GM12875 (cell line): ENCODE results near the gene GNA14.

Experiments used
- H3K4me3 ChIP-seq: one replicate; pipeline ENCODE4 v1.5.1; 2011; ENCODE audit warnings: low read depth, low read length, control low read depth
- CTCF ChIP-seq: IDR thresholded peaks from 2 replicates; pipeline ENCODE4 v1.5.1; 2011; ENCODE audit warnings: low read depth, mild to moderate bottlenecking, control low read depth, inconsistent platforms, low read length, moderate library complexity, borderline replicate concordance; ENCODE audit not compliant: insufficient read depth

The GNA14 gene

GRCh38 chr9:77534376-77535057 is 113.6 kb downstream of the GNA14 start:
- TF ChIP-seq CTCF = no peak
- H3K4me3 ChIP-seq = no peak overlapping the region

GRCh38 chr9:77533671-77534070 is 114.5 kb downstream of the GNA14 start:
- TF ChIP-seq CTCF = no peak

GRCh38 chr9:77532607-77533006 is 115.5 kb downstream of the GNA14 start:
- H3K4me3 ChIP-seq = no peak overlapping the region
- no peak for TF ChIP-seq CTCF

More at GRCh38 chr9:77533671-77534070, 114.5 kb downstream of the GNA14 start:
- H3K4me3 ChIP-seq = no peak overlapping the region

- no peak overlapping the region for H3K4me3 ChIP-seq
- no peak for TF ChIP-seq CTCF
These were observed 116.7 kb downstream of the GNA14 start for GRCh38 chr9:77531400-77531799.

GRCh38 chr9:77523891-77524290 is 124.2 kb downstream of the GNA14 start:
- H3K4me3 ChIP-seq = no peak overlapping the region
- no peak for TF ChIP-seq CTCF

- H3K4me3 ChIP-seq = no peak overlapping the region
- no peak for TF ChIP-seq CTCF
These were observed 127.0 kb downstream of the GNA14 start for GRCh38 chr9:77521091-77521490.

- TF ChIP-seq CTCF = no peak
- H3K4me3 ChIP-seq = no peak overlapping the region
These were observed 129.4 kb downstream of the GNA14 start for GRCh38 chr9:77518688-77519087.
